AG10803 (cell line): ENCODE results near the gene WSB2.
"Not testable (repeated sequence)": the region's sequence is repeated elsewhere in the genome, so short reads cannot be mapped to it uniquely, and the experiment has no call there.

Source experiments
- DNase-seq: peaks from one replicate; pipeline ENCODE4 v3.0.0; 2010; ENCODE audit warnings: low read depth
- H3K4me3 ChIP-seq: 2 replicates; pipeline ENCODE4 v1.5.1; 2011; ENCODE audit warnings: mild to moderate bottlenecking, low read length, control low read depth
- CTCF ChIP-seq: conservative IDR thresholded peaks from 2 replicates; pipeline ENCODE4 v1.5.1; 2011; ENCODE audit warnings: mild to moderate bottlenecking, low read length, control low read depth, inconsistent platforms

WSB2 gene

GRCh38 chr12:118013283-118013682 lies 47.7 kb downstream of the WSB2 start:
- no peak for DNase-seq
- TF ChIP-seq CTCF, result no peak
- no peak overlapping the region for H3K4me3 ChIP-seq

- TF ChIP-seq CTCF, result no peak
- no peak overlapping the region for H3K4me3 ChIP-seq
- no peak for DNase-seq
Measured at GRCh38 chr12:118011961-118012360, 49.0 kb downstream of the WSB2 start.

GRCh38 chr12:118011377-118011776 lies 49.6 kb downstream of the WSB2 start:
- DNase-seq, result no peak
- no peak for TF ChIP-seq CTCF
- no peak overlapping the region for H3K4me3 ChIP-seq

GRCh38 chr12:118010903-118011302 lies 50.1 kb downstream of the WSB2 start:
- H3K4me3 ChIP-seq, result no peak overlapping the region
- no peak for TF ChIP-seq CTCF
- no peak for DNase-seq

- H3K4me3 ChIP-seq, DNase-seq: not testable (repeated sequence)
Measured at GRCh38 chr12:117999806-118000205, 61.2 kb downstream of the WSB2 start.

GRCh38 chr12:117998719-117999118 lies 62.3 kb downstream of the WSB2 start:
- H3K4me3 ChIP-seq, result no peak overlapping the region
- no peak for DNase-seq
- no peak for TF ChIP-seq CTCF

GRCh38 chr12:117994551-117995438 lies 66.2 kb downstream of the WSB2 start:
- DNase-seq, result no peak
- no peak overlapping the region for H3K4me3 ChIP-seq
- TF ChIP-seq CTCF, result no peak
